Measurements from ENCODE around the gene SMAD6.

- TF ChIP-seq EZH2phosphoT487 (IDR thresholded peaks at IDR 0.05; ENCODE audit: low read depth, severe bottlenecking, unreplicated experiment) = no peak
- no peak for TF ChIP-seq EZH2 (IDR thresholded peaks at IDR 0.05; ENCODE audit: borderline replicate concordance)
These were observed 1.1 kb upstream of the SMAD6 start for GRCh38 chr15:66700802-66701421.

All from hepatocyte (in vitro differentiated cells).